Left hindlimb (tissue), 1 donor: Measurements from ENCODE around the gene TMPRSS5.

Experiments used
- DNase-seq: peaks from one replicate; pipeline ENCODE4 v3.0.0-alpha.2; 2018

The TMPRSS5 gene

DNA sequence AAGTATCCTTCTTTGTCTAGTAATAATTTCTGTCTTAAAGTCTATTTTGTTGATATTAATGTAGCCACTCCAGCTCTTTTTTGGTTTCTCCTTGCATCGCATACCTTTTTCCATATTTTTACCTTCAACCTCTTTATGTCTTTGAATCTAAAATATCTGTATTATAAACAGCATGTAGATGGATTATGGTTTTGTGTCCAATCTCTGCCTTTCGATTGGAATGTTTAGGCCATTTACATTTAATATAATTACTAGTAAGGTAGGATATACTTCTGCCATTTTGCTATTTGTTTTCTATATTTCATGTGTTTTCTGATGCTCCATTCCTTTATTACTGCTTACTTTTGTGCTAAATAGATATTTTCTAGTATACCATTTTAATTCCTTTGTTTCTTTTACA is 39.5 kb downstream of the TMPRSS5 start:
- DNase-seq, result no peak

DNA sequence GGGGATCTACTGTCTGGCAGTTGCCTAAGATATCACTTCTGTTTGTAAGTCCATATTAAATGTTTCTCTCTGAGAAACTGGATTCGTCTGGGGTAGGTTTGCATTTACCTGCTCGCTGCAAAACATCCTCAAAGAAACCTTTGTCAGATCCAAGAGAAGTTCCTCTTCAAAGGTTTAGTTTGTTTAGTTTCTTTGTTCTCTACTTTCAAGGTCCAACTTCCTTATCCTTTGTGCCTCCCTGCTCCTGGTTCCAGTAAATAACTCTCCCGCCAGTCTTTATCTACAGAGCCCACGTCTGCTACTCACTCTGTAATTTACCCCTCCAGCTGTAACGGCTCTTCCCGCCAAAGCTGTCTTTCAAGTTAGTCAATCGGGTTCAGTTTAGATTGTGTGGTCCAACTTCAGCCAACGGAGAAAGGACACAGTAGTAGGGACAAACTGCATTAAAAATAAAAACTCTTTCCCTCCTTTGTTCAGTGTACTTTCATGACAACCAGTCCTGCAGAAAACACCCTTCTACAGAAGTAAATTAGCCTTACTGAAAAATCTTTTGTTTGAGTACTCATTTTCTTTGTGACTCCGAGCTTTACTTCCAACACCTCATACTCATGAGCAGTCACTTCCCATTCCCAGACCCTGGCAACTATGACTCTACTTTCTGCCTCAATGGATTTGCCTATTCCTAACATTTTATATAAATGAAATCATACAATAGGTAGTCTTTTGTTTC is 41.0 kb downstream of the TMPRSS5 start:
- no peak for DNase-seq

DNA sequence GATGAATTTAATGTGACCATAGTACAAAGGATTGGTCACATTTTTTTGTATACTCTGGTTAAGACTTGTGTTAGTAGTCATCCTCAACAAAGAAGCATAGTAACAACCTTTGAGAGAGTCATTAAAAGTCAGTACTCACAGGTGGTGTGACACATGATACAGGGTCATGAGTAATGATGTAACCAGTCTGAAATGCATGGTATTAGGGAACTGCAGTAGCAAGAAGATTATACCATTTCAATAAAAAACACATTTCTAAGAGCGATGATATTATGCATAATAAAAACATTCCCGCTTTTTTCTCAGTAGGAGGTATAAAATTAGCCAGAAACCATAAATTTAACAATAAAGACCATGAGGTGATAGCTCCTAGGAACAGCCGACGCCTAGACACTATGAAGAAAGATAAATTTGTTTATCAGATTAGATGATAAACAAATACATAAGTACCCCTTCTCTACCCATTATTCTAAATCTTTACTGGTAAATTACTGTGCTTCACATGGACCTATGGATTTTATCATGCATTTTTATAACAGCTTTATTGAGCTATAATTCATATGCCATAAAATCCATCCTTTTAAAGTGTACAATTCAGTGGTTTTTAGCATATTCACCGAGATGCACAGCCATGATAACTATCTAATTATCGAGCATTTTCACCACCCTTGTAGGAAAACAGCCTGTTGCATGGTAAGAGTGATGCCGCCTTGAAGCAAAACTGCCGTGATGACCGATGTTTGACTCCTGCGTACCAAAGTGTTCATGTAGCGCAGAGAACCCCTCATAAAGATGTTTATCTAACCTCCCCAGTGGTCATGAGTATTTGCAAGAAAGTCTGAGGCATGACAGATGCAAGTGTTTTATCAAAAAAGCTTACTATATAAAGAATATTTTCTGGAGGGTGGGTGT is 41.8 kb downstream of the TMPRSS5 start:
- no peak for DNase-seq

DNA sequence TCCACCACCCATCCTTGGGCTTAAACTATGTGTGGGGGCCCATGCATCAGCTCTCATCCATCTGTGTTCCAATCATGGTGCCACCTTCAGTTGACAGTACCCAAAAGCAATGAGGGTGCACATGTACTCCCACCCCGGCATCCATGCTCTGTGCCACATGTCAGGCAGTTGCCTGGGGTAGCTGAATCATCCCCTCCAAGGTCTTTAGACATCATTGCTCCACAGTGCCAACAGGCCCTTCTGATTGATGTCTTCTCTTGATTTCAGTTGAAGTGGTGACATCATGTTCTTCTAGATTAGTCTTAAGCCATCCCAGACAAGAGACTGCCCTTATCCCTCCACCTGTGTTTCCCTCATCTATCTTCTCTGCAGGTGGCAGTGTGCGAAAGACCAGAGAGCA is 42.5 kb downstream of the TMPRSS5 start:
- no peak for DNase-seq

DNA sequence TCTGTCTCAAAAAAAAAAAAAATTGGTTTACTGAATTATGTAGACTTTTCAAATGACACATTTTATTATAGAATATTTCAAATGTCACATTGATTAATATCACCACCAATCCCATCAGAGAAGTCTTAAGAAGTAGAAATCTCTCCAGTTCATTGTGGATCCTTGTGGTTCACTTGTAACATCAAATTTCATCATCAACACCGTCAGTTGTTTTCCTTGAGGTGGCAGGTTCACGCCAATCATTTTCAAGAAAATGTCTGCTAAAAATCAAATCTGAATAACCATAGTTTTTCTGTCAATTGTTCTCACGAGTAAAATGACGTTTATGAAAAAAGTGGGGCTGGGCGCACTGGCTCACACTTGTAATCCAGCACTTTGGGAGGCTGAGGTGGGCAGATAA is 50.3 kb downstream of the TMPRSS5 start:
- DNase-seq, result no peak

DNA sequence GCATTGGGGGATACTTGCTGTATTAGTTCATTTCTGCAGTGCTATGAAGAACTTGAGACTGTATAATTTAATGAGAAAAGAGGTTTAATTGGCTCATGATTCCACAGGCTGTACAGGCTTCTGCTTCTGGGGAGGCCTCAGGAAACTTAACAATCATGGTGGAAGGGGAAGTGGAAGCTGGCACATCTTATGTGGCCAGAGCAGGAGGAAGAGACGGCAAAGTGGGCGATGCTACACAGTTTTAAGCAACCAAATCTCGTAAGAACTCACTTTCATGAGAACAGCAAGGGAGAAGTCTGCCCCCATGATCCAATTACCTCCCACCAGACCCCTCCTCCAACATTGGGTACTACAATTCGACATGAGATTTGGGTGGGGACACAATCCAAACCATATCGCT is 55.1 kb downstream of the TMPRSS5 start:
- no peak for DNase-seq

DNA sequence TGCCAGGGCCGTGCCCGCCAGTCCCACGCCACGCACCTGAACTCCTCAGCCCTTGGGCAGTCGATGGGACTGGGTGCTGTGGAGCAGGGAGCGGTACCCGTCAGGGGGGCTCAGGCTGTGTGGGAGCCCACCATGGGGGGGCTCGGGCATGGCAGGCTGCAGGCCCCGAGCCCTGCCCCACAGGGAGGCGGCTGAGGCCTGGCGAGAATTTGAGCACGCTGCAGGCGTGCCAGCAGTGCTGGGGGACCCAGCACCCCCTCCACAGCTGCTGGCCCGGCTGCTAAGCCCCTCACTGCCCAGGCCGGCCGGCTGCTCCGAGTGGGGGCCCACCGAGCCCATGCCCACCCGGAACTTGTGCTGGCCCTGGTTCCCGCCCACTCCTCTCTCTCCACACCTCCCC is 56.8 kb downstream of the TMPRSS5 start:
- DNase-seq, result no peak

DNA sequence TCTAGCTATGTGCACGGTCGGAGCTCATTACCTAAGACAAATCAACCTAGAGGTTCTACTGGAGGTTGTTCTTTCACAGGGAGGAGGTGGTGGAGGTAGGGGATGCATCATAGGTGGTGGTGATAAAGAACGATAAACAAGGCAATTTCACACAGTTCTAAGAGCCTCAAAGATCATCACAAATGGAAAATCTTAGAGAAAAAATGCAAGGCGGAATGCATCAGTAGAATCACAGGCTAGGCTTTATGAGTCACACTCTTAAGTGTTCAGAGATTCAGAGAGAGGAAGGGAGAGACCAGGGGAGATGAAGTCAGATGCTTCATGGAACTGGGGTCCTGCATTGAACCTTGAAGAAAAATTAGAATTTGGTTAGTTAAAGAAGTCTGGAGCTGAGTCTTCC is 58.3 kb downstream of the TMPRSS5 start:
- DNase-seq, result no peak

DNA sequence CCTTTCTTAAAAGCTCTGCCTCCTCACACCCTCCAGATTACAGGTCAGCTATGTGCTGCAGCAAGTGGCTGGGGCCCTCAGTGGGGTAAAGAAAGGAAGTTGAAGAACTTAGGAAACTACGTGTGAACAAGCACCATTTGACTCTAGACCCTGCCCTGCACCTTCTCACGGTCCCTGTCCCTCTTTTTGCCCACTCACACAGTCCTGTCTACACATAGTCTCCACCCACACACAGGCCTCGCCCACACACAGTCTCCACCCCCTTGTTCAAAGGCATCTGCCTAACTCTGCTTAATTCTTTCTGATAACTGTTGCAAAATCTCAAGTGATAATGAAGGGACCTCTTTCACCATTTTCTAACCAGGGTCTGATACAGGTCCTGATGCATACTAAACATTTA is 59.0 kb downstream of the TMPRSS5 start:
- no peak for DNase-seq

DNA sequence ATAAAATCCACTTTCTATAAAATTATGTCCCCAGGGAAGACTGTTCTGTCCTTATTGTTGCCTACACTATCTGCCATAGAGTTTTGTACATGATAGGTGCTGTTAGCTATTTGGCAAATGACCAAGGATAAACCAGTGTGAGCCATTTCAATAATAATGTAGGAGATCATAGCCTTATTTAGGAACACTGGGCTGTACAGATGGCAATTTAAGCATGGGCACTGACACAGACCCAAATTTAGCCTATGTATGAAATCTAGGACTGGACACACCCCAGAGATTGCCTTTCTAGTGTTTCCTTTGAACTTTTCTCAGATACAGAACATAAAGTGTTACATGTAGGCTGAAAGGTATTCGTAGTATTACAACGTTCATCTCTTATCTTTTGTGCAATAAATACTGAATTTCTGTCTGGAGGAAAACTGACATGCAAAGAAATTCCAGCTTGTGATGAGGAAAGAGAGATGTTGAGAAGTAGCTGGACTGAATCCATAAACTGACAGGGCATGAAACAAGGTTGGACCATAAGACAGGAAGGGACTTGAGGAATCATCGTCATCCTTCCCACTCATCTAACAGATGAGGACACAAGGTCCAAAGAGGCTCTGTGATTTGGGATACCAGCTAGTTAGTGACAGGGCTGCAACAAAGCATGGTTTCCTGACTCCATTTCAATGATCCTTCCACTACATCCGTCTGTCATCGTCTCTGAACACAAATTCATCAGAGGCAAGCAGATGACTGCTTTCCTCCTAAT is 60.3 kb downstream of the TMPRSS5 start:
- no peak for DNase-seq

DNA sequence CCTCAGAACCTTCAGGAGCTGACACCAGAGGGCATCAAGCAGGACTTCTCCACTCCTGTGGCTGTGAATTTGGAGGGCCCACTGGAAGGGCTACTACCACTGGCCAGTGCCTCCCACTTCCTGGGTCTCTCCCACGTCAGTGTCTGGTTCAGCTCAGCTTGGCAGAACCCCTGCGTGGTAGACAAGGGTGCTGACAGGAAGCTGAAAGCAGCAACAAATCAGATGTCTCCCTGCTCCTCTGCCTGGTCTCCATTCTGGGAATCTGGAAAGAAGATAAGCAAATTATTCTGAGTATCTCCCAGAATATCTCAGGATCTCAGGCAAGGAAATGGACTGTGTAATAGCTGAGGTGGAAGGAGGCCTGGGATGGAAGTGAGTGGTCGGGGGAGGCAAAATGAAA is 61.5 kb downstream of the TMPRSS5 start:
- DNase-seq, result no peak

DNA sequence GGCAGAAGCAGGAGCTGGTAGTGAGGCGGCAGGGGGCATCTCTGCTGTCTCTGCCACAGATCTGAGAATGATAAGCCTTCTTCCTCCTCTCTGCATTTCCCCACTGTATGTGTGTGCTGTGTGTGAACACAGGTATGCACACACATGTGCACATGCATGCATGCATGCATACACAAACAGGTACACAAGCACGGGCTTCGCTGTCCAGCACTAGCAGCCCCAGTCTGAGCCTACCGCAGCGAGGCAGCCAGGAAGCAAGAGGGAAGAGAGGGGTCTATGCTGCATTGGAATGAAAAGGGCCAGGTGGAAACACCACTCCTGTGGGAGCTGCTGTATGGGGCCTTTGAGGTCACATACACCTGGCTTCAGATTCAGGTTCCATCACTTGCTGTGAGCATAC is 62.4 kb downstream of the TMPRSS5 start:
- no peak for DNase-seq

DNA sequence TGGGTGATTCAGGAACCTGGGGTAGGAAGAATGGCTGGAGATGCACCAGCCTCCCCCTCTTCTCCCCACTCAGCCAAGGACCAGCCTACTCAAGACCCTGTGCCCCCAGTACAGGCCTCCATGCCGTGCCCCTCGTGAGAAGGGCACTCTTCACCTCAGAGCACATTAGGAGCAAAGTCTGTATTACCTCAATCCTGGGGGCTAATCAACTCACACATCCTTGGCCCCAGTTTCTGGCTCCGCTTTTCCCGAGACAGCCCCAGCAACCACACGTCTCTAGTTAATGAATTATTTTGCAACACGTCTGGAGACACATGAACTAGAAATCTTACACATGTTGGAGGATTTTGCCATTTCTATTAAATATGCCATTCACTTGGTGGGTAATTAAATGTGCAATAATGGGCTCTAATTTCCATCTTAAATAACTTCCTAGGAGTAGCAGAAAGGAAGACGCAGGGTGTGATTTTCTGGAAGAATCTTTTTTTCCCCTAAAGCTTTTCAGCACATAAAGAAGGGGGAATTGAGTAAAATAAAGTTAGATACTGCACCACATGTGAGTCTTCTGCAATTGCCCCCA is 63.0 kb downstream of the TMPRSS5 start:
- no peak for DNase-seq

DNA sequence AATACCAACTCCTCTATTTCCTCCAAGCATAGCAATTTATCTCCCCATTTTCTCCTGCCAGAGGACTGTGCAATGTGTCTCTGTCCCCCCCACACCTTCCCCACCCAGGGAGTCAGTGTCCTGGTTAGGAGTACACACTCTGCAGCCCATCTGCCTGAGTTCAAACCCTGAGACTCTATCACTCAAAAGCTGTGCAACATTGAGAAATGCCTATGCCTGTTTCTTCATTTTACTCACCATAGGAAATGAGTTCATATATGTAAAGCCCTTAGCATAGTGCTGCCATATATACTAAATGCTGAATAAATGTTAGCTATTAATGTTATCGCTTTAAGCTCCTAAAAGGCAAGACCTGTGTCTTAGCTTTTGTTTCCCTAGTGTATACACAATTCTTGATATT is 64.0 kb downstream of the TMPRSS5 start:
- no peak for DNase-seq

DNA sequence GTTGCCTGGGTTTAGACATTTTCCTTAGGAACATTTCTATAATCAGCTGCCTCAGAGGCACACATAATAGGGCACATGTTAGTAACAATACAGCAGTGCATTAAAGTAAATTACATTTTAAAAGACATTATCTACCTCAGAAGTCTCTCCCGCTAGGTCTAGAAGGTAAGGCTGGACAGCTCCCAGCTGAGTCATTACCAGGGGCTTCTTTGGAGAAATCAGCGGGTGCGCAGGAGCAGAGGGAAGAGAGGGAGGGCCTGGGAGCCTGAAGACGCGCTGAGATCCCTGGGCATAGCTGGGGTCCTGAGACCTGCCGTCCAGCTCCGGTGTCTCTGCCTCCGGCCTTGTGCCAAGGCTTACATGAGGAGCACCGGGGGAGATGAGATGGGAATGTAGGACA is 67.7 kb downstream of the TMPRSS5 start:
- DNase-seq, result no peak

DNA sequence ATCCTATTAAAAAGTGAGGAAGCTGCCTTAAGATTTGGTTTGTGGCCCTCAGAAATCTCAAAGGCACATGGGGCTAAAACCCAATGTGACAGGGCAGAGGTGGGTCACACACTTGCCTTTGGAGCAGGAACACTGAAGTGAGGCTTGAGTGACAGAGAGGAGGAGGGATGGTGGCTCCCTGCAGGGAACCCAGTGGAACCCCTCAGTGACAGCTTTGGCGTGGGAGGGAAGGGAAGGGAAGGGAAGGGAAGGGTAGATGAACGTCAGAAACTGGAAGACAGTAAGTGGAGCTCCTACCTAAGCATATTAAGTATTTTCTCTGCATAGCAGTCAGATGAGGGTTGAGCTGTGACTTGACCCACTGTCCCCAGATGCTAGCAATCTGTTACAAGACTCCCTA is 68.5 kb downstream of the TMPRSS5 start:
- DNase-seq, result no peak
